ENCODE data around the gene RYR2. TPM values are rescaled to one million over a fixed set of nuclear protein-coding genes. Genes with fewer than 3 reads are reported as not detected.

RYR2 gene
- total RNA-seq, 4 donors from 2014 or later: 0.53 to 1.2 (median 0.57) TPM

DNA sequence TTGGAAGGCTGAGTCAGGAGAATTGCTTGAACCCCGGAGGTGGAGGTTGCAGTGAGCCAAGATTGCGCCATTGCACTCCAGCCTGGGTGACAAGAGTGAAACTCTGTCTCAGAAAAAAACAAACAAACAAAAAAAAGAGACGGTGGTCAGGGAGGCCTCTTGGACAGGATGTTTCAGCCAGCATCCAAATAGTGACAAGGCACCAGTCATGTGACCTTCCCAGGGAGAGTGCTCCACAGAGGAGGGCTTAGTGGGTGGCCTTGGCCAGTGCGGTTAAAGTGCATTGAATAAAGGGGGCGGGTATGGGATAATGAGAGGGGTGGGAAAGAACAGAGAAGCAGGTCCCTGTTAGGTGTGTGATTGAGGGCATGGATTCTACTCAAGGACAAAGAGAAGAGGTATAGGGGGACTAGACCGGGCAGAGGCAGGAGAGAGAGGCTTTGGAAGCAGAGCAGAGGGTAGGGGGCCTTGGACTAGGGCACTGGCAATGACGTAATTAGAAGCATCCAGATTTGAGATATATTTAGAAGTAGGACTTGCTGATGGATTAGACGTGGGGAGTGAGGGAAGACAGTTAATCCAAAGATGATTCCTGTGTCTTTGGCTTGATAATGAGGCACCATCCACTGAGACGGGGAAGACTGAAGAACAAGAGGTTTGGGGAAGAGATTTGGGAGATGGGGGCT lies 12.0 kb upstream of the RYR2 start:
- Histone ChIP-seq H3K4me3 (no peak overlapping the region), H3K27ac (no peak overlapping the region), H3K27me3 (no peaks in the 10 kb centered on the region), H3K9me3 (no peaks in the 10 kb centered on the region), H3K36me3 (no peaks in the 10 kb centered on the region), H3K4me1 (no peaks in the 10 kb centered on the region)
- DNase-seq (ENCODE audit: low spot score in 2 of 2): no peak
- WGBS: 75% methylated on average over 9 of the region's 9 CpGs
- TF ChIP-seq EP300 (IDR thresholded peaks at IDR 0.05) (no peak), POLR2A (IDR thresholded peaks at IDR 0.05) (no peak), POLR2AphosphoS5 (IDR thresholded peaks at IDR 0.05) (no peak)
- TF ChIP-seq, protein P1, sequence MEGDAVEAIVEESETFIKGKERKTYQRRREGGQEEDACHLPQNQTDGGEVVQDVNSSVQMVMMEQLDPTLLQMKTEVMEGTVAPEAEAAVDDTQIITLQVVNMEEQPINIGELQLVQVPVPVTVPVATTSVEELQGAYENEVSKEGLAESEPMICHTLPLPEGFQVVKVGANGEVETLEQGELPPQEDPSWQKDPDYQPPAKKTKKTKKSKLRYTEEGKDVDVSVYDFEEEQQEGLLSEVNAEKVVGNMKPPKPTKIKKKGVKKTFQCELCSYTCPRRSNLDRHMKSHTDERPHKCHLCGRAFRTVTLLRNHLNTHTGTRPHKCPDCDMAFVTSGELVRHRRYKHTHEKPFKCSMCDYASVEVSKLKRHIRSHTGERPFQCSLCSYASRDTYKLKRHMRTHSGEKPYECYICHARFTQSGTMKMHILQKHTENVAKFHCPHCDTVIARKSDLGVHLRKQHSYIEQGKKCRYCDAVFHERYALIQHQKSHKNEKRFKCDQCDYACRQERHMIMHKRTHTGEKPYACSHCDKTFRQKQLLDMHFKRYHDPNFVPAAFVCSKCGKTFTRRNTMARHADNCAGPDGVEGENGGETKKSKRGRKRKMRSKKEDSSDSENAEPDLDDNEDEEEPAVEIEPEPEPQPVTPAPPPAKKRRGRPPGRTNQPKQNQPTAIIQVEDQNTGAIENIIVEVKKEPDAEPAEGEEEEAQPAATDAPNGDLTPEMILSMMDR (IDR thresholded peaks at IDR 0.05): no peak

DNA sequence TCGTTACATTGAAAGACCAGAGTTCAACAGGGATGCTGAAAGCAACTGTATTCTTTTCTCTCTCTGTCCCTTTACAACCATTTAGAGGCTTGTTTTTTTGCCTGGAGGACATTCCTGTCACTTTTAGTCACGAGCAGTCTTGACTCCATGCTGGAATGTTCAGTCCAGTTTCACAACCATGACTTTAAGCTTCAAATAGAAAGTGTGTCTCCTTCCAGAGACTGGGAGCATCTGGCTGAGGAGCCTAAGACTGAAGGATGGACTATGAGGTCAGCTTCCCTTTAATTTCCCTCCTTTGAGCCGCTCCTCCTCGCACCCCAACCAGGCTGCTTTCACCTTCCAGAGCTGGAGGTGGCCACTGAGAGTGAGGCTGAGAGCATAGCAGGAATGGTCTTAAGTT lies 10.5 kb upstream of the RYR2 start:
- Histone ChIP-seq H3K9me3 (no peaks in the 10 kb centered on the region), H3K4me1 (no peaks in the 10 kb centered on the region), H3K27ac (no peak overlapping the region), H3K36me3 (no peaks in the 10 kb centered on the region), H3K4me3 (no peak overlapping the region), H3K27me3 (no peaks in the 10 kb centered on the region)
- DNase-seq (ENCODE audit: low spot score in 2 of 2): no peak
- no peak for TF ChIP-seq POLR2AphosphoS5 (IDR thresholded peaks at IDR 0.05)
- no peak for TF ChIP-seq EP300 (IDR thresholded peaks at IDR 0.05)
- TF ChIP-seq, protein P1 (IDR thresholded peaks at IDR 0.05): no peak
- TF ChIP-seq POLR2A (IDR thresholded peaks at IDR 0.05): no peak
- 56% methylated on average over 4 of the region's 4 CpGs for WGBS

DNA sequence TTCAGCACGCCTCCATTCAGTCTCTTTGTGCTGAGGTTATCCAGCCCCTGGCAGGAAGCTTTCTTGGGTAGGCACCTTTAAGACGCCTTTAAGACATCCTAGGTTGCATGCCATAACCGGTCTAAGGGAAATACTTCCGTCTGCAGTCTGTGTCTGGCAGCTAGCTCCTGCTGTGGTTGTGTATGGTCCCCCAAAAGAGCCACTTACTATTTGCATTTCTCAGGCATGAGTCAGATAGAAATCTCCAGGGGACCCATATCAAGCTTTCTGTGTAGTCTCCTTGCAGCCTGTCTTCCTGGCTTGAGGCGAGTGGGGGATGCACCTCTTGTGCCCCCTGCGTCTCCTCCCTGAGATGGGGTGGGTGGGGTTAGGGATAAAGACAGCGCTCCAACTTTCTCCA lies 10.0 kb upstream of the RYR2 start:
- Histone ChIP-seq H3K27me3 (no peaks in the 10 kb centered on the region), H3K27ac (no peak overlapping the region), H3K36me3 (no peaks in the 10 kb centered on the region), H3K4me1 (no peaks in the 10 kb centered on the region), H3K9me3 (no peaks in the 10 kb centered on the region), H3K4me3 (no peak overlapping the region)
- 31% methylated on average over 7 of the region's 7 CpGs for WGBS
- TF ChIP-seq EP300 (IDR thresholded peaks at IDR 0.05) (no peak), POLR2A (IDR thresholded peaks at IDR 0.05) (no peak)
- TF ChIP-seq, protein P1 (IDR thresholded peaks at IDR 0.05): no peak
- no peak for DNase-seq (ENCODE audit: low spot score in 2 of 2)

DNA sequence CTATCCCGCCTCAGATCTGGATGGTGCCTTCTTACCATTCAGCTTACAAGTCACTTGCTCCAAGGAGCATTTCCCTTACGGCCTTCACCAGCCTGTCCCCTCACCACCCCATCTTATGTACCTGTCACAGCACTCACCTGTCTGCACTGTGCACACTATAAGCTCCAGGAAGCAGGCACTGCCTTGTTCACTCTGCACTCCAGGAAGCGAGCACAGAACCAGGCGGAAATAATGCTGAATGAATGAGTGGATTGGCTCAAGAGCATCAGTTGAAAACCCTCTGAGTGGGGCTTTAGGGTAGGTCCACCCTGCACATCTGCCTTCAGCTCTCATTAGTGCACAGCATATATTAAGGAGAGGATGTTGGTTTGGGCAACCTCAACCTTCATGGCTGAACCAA lies 8.9 kb upstream of the RYR2 start:
- no peaks in the 10 kb centered on the region for H3K27me3 ChIP-seq
- no peaks in the 10 kb centered on the region for H3K36me3 ChIP-seq
- 89% methylated on average over 4 of the region's 4 CpGs for WGBS
- H3K4me3 ChIP-seq: no peak overlapping the region
- no peaks in the 10 kb centered on the region for H3K4me1 ChIP-seq
- no peak for TF ChIP-seq POLR2A (IDR thresholded peaks at IDR 0.05)
- no peak for TF ChIP-seq POLR2AphosphoS5 (IDR thresholded peaks at IDR 0.05)
- TF ChIP-seq, protein P1 (IDR thresholded peaks at IDR 0.05): no peak
- no peak for TF ChIP-seq EP300 (IDR thresholded peaks at IDR 0.05)
- H3K27ac ChIP-seq: no peak overlapping the region
- no peaks in the 10 kb centered on the region for H3K9me3 ChIP-seq
- no peak for DNase-seq (ENCODE audit: low spot score in 2 of 2)

DNA sequence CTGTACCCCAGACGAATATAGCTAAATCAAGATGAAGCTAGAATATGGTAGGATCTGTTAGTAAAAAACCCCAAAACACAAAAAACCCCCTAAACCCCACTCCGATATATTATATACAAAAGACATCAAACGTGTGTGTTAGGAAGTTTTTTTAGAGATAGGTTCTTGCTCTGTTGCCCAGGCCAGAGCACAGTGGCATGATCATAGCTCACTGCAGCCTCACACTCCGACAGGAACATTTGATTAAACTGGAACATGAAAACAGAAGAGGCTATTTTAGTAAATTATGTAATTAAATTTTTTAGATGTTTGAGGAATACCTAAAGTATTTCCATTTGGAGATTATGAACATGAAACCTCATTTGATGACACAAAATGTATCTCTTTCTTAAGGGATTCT lies 8.2 kb upstream of the RYR2 start:
- Histone ChIP-seq H3K4me3 (no peak overlapping the region), H3K27ac (no peak overlapping the region), H3K9me3 (no peaks in the 10 kb centered on the region), H3K27me3 (no peaks in the 10 kb centered on the region), H3K4me1 (no peaks in the 10 kb centered on the region), H3K36me3 (no peaks in the 10 kb centered on the region)
- WGBS: 80% methylated on average over 4 of the region's 4 CpGs
- no peak for DNase-seq (ENCODE audit: low spot score in 2 of 2)
- TF ChIP-seq EP300 (IDR thresholded peaks at IDR 0.05) (no peak), POLR2A (IDR thresholded peaks at IDR 0.05) (no peak), POLR2AphosphoS5 (IDR thresholded peaks at IDR 0.05) (no peak)
- TF ChIP-seq, protein P1 (IDR thresholded peaks at IDR 0.05): no peak

Data from suprapubic skin (tissue), 4 donors.